Activated T-cell treated with anti-CD3 and anti-CD28 coated beads for 24 hours (primary cell): Measurements from ENCODE around the gene ZBBX.

Source experiments
- DNase-seq: peaks from one replicate; pipeline ENCODE4 v3.0.0-alpha.2; 2020; ENCODE audit warnings: low read depth

Gene ZBBX

GRCh38 chr3:167305340-167305890, 74.7 kb downstream of the ZBBX start:
- DNase-seq: no peak

DNA sequence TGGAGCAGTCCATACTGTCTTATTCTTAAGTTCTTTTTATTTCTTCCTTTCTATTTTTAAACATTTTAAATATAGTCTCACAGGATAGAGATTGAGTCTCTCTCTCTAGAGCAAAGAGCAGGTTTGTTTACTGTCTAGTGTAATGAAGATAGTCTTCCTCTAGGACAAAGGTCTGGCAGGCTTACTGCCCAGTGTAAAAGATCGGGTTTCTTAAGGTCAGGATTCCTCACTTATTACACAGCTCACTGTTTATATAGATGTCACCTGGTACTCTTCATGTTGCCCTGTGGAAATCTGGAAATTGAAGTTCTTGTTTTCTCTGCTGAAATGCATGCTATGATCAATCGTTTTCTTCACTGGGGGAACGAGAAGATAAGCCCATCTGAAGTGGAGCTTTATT, 76.0 kb downstream of the ZBBX start:
- DNase-seq: no peak

DNA sequence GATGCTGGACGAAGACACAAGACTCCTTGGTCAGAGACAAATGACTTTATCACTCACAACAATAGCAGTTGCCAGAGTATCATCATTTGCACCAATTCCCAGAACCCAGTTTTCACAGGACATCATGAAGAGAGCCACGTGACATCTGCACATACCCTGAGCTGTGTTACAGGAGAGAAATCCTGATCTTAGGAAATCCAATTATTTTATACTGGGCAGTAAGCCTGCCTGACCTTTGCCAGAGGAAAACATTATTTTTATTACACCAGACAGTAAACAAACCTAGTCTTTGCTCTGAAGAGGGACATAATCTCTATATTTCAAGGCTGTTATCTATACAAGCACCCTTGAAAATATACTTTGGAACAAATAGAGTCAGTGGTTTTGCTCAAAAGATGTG, 77.4 kb downstream of the ZBBX start:
- no peak for DNase-seq

DNA sequence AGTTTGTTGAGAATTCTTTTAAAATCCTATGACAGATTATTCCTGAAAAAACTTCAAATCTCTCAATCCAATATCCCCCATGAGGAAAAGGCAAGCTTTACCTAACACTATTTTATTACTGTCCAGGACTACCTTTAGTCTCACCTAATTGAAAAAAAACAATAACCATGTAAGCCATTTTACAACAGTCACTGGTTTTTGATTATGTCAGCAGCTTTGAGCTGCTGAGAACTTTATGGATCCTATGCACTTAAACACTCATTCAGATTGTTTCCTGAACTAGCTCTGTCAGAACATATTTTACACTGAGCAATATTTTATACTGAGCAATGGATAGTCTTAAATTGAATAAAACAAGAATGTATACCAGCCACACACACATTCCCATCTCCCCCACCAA, 79.9 kb downstream of the ZBBX start:
- no peak for DNase-seq

DNA sequence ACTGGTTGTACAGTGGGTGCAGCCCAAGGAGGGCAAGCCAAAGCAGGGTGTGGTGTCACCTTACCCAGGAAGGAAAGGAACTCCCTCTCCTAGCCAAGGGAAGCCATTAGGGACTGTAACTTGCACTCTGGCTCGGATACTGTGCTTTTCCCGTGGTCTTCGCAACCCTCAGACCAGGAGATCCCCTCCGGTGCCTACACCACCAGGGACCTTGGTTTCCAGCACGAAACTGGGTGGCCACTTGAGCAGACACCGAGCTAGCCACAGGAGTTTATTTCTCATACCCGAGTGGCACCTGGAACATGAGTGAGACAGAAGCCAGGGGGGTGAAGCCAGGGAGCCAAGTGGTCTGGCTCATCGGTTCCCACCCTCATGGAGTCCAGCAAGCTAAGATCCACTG, 90.7 kb downstream of the ZBBX start:
- DNase-seq: no peak

DNA sequence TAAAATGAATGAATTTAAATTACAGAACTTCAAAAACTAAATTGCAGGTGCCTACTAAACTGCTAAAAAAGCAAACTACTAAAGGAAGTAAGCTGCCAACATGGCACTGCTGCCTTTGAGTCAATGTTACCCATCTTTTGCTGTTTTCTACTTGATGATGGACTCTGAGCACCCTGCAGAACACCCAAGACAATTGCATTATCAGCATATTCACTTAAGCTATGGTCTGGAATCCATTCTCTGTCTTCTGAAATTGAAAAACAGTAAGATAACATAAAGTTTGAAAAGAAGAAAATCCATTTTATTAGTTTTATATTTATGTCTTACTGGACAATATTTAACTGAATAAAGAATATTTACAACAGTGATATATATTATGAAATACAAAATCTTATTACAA, 91.4 kb downstream of the ZBBX start:
- DNase-seq: no peak

DNA sequence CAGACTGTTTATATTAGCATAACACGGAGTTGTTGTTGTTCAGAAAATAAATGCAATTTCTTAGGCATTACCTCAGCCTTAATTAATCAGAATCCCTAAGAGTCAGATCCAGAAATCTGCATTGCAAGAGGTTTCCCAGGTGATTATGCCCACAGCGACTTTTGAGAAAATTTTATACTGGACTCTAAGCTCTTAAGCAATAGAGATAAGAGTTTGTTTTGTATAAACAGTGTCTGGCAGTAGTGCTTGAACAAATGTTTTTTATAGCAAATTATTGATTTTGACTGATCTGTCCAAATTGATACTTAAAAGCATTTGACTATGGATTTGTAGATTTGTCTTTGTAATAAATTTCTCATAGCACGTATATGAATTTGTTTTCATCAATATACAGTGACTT, 92.8 kb downstream of the ZBBX start:
- no peak for DNase-seq

DNA sequence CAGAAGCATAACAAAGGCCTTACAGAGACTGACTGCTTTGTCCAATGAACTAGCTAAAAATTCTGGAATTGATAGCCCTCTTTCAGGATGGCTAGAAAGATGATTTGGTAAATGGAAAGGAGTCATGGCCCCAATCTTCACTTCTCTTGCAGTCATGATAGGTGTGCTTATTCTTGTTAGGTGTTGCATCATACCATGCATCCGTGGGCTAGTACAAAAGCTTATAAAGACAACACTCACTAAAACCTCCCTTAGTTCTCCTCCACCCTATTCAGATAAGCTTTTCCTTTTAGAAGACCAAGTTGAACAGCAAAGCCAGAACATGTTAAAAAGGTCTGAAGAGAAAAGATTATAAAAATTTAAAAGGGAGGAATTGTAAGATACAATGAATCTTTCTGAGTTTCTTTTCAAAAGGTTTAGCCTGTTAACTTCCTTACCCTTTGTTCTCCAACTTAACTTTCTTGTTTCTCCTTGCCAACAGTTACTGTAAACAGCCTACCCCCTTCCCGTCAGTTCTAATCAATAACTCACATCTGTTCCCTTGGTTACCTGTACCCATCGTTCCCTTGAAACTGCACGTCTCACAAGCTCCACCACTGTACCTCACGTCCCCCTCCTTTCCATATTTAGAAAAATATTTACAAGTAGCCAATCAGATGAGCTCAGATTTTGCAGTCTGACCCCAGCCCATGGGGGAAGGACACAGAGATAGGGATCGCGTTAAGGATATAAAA, 105.8 kb downstream of the ZBBX start:
- DNase-seq: no peak

- DNase-seq: no peak
These were observed 127.1 kb downstream of the ZBBX start for GRCh38 chr3:167253037-167253436.

DNA sequence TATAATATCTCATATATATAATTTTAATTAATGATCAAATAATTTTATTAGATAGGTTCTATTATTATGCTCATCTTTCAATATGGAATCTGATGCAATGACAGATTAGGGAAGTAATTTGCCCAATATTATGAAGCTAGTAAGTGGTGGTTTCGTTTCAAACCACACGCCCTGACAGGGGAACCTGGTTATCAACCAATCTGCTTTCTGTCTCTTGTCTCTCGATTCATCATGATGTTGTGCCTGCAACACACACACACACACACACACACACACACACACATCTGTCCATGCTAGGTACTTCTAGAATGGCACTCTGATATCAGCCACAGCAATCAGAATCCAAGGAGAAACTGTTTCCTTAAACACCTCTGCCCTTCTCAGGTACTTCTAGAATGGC, 128.4 kb downstream of the ZBBX start:
- no peak for DNase-seq

- DNase-seq: no peak
These were observed 133.8 kb downstream of the ZBBX start for GRCh38 chr3:167246252-167246651.

DNA sequence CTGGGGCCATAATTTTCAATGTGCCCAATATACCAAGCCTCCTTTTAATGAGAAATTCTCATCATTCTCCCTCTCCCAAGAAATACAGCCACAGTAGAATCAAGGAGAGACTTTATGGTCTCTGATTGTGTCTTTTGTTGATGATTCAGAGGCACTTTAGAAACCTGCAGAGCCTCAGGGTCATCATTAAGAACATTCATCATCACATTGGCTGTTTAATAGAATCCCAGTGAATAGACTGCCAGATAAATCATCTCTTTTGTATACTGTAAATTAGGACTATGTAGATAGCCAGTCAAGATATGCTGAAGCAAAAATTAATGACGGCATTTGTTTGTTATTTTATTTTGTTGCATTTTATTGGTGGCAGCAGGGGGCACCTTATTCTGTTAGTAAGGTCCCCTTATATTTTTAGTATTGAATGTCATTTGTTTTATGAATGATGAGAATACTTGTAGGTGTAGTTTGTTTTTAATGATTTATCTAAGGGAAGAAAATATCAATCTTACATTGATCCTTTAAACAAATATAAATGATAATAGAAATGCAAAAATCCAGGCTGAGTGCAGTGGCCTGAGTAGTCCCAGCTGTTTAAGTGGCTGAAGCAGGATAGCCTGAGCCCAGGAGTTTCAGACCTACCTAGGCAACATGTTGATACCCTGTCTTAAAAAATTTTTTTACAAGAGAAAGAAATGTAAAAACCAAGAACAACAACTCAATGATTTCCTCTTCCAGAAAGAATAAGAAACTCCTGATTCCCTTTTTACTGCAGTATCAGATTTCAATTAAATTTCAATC, 138.8 kb downstream of the ZBBX start:
- no peak for DNase-seq

GRCh38 chr3:167228135-167228534, 152.0 kb downstream of the ZBBX start:
- no peak for DNase-seq

GRCh38 chr3:167225821-167226220, 154.3 kb downstream of the ZBBX start:
- DNase-seq: no peak

DNA sequence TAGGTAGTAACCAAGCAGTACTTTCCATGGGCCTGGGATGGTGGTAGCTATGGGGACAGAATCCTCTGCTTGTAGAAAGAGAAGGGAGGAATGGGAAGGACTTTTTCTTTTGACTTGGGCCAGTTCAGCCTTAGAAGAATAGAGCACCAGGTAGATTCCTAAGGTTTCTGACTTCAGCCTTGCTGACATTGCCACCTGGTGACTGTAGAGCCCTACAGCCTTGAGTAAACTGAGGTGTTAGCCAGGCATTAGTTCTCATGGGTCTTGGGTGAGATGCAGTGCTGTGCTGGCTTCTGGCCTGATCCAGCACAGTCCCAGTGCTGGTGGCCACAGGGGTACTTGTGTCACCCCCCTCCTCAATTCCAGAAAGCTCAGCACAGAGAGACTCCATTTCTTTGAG, 171.1 kb downstream of the ZBBX start:
- no peak for DNase-seq

DNA sequence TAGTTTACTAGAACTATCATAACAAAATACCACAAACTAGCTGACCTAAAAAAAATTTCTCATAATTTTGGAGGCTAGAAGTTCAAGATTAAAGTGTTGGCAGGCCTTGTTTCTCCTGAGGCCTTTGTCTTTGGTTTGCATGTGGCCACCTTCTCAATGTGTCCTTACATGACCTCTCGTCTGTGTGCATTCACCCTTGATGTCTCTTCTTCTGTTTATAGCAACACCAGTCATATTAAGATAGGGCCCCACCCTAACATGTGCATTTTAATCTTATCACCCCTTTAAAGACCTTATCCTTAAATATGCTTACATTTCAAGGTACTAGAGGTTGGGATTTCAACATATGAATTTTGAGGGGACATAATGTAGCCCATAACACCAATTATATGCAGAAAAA, 177.0 kb downstream of the ZBBX start:
- DNase-seq: no peak

DNA sequence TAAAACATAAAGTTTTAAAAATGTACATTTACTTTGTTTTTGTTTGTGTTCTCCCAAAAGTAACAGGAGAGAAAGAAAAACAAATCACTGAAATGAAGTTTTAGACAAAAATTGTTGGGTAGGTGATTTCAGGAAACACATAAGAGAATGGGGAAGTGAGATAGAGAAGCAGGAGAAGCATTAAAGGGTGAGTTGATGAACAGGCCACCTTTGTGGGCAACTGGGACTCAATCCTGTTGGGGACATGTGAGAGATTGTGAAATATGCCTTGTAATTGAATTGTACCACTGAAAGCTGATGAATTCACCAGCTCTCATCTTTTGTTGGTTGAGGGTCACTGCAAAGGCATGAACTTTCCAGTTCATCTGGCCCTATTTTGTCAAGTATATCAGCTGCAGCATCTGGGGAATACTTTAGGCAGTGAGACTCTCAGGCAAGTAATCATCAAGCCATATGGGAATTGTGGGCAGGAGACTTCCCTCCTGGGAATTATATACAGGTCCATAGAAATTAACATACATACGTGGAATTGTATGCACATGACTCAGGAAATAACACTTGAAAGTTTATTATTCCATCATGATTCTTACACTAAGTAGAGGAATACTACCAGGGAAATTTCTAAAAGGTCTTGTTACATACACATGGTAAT, 181.0 kb downstream of the ZBBX start:
- DNase-seq: no peak
